Left hindlimb (tissue), 1 donor: ENCODE measurements around the gene ABCG4.
"Not testable (repeated sequence)": the region's sequence is repeated elsewhere in the genome, so short reads cannot be mapped to it uniquely, and the experiment has no call there.

Source experiments
- DNase-seq: peaks from one replicate; pipeline ENCODE4 v3.0.0-alpha.2; 2018

Gene ABCG4

GRCh38 chr11:119116235-119116594, 32.6 kb upstream of the ABCG4 start:
- DNase-seq = no peak

DNA sequence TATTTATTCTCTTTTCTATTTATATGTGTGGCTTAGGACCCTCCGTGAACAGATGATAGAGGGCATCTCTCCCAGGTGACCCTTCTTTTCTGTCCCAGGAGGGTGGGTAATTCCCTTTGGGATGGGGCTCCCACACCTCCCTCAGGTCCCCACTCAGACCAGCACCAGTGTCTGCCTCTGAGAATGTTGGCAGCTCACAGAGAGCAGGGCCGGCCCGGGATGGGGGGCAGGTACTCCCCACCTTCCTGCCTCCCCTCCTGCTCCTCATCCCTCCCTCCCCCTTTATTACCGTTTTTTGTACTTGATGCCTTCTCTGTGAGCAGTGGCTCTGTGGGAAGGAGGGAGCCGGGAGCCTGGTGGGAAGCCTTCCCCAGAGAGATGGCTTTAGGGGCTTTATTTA, 32.3 kb upstream of the ABCG4 start:
- no peak for DNase-seq

DNA sequence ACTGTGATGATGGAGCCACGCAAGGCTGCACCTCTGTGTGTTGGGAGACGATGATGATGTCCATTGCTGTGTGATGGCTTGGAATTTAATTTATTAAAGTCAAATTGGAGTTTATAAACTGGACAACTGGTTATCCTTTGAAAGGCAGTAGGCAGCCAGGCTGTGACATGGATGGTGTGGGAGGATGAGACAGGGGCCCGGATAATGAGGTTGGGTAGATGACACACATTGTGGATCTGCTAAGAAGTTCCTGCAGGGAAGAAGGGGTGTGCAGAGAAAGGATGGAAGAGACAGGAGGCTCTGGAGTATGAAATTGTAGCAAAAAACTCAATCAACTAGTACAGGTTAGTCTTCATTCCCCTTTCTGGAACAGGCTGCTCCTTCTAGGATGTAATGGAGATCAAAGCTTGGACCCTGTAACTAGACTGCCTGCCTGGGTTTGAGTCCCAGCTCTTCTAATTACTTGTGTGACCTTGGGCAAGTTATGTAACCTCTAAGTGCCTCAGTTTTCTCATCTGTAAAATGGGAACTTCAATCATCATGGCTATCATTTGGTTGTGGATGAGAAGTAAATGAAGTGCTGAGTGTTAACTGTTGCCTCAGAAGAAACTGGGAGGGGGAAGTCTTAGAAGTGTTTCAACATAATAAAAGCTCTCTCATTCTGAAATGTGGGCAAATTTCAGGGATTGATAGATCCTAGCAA, 31.7 kb upstream of the ABCG4 start:
- DNase-seq = no peak

DNA sequence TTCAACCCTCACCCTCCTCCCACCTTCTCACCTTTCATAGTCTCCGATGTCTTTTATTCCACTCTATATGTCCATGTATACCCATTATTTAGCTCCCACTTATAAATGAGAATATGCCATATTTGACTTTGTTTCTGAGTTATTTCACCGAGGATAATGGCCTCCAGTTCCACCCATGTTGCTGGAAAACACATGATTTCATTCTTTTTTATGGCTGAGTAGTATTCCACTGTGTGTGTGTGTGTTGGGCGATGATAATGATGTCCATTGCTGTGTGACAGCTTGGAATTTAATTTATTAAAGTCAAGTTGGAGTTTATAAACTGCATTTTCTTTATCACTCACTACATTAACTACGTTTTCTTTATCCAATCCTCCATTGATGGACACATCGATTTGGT, 30.6 kb upstream of the ABCG4 start:
- DNase-seq = no peak

DNA sequence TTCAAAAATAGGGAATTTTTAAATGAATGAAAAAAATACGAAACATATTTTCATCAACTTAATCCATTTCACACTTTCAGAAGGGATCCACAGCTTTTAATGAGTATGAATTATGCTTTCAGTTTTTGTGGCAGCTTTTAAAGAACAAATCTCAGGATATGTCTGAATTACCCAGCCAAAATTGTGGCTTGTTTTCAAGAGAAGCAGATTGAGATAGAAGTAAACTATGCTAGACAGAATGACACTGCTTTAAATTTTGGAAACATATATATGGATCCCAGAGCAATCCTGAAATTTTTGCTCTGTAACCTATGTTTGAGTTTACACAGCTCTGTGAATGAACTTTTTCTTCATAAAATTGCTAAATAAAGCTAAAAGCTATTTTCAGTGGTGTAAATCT, 29.9 kb upstream of the ABCG4 start:
- DNase-seq = no peak

DNA sequence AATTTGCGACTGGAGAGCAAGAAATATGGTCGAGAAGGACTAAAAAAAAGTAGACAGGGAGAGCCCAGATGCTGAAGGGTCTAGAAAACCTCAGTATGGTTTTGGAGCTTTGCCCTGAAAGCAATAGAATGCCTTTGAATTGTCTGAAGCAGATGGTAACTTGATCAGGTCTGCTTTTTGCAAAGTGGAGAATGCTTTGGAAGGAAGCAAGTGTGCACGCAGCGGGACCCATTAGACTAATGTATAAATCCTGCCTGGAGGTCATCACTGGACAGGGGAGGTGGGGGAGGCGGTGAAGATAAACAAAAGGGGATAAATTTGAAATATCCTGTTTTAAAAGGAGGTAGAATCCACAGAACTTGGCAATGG, 28.2 kb upstream of the ABCG4 start:
- DNase-seq = peak; percentile 48

- peak; percentile 100 for DNase-seq
Observed at GRCh38 chr11:119121008-119121810, 27.6 kb upstream of the ABCG4 start, which contains the start of gene HINFP. HINFP (plus strand) TSS chr11:119121580; CDS start chr11:119126945, 5,365 bp downstream.

GRCh38 chr11:119121811-119122124, 27.1 kb upstream of the ABCG4 start:
- no peak for DNase-seq

GRCh38 chr11:119125821-119126220, 23.0 kb upstream of the ABCG4 start:
- no peak for DNase-seq

DNA sequence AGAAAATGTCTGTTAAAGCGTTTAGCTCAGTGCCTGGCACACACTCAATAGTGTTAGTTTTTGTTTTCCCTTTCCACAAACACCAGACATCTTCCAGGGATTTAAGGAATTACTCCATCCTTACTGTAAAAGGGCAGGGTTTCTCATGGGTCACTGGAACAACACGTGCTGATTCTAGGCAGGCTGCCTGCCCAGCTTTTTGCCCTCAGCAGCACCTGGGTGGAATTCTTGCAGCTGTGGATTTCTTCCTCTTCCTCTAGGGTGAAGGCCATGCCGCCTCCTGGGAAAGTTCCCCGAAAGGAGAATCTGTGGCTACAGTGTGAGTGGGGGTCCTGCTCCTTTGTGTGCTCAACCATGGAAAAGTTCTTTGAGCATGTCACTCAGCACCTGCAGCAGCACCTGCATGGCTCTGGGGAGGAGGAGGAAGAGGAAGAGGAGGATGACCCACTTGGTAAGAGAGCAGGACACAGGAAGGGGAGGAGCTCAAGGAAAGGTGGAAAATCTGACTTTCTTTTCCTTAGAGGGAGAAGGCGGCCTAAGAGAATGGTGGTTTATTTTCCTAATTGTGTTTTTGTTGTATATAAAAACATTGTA, 22.1 kb upstream of the ABCG4 start:
- no peak for DNase-seq

GRCh38 chr11:119130662-119131061, 18.2 kb upstream of the ABCG4 start:
- DNase-seq = no peak

DNA sequence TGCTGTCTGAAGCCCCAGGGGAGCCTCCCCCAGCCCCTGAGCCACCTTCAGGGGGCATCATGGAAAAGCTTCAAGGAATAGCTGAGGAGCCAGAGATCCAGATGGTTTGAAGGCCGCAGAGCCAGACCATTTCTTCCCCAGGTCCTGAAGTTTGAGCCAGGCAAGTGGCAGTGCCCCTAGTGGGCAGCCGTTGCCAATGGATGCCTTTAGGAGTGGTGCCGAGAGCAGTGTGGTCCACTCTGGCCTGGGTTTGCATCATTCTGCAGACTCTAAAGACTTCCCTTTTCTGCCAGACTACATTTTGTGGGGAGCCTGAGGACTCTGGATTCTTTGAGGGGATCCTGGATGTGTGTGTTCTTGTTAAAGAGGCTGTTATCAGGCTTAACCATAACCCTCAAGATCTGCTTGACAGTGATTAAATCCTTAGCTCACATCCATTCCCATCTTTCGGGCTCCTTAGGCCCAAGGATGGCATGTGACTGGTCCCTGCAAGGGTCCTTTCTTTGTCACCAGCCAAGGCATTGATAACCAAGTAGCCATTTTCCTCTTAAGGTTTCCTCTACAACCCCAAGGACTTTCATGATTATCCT, 14.4 kb upstream of the ABCG4 start:
- DNase-seq = no peak

DNA sequence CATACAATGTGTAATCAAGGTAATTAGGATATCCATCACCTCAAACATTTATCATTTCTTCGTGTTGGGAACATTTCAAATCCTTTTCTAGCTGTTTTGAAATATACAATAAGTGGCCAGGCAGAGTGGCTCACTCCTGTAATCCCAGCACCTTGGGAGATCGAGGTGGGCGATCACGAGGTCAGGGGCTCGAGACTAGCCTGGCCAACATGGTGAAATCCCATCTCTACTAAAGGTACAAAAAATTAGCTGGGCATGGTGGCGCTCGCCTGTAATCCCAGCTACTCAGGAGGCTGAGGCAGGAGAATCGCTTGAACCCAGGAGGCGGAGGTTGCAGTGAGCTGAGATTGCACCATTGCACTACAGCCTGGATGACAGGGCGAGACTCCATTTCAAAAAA, 9.6 kb upstream of the ABCG4 start:
- DNase-seq = not testable (repeated sequence)

DNA sequence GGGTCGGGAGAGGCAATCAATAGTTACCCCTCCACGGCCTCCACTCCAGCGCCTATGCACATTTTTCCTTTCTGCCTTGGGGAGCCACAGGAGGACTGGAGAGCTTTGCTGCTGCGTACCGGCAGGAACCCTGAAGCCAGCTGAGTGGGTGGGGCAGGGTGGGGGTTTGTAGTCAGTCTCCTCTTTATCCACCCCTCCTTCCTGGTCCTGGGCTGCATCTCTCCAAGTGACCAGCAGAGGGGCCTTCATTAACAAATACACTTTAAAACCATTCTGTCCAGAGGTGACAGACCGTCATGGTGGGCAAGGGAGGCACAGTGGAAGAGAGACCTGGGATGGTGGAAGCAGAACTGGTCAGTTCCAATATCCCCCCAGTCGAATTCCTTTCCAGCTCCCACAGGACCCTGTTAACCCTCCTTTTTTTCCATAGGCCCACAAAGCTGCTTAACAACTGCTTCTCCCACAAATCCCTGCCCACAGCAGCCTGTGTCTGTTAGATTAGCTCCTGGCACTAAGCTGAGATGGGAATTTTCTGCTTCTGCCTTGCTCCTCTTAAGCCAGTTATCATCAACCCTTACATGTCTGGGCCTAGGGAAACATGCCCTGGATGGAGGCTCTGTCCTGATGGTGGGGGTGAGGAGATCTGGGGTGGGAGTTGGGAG, 3.9 kb upstream of the ABCG4 start:
- DNase-seq = peak; percentile 67

DNA sequence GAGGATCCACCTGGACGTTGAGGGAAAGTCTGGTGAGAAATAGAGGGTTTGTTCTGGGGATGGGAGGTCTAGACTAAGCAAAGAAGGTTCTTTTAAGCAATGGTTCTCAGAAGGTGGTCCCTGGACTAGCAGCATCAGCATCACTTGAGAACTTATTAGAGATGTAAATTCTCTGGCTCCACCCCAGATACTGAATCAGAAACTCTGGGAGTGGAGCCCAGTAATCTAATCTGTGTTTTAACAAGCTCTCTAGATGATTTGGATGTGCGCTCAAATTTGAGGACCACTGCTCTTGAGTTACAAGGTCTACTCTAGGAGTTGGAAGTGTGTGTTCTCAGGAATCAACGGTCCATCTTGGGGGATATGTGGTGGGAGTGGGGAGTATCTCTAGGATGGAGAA, 3.3 kb upstream of the ABCG4 start:
- no peak for DNase-seq

DNA sequence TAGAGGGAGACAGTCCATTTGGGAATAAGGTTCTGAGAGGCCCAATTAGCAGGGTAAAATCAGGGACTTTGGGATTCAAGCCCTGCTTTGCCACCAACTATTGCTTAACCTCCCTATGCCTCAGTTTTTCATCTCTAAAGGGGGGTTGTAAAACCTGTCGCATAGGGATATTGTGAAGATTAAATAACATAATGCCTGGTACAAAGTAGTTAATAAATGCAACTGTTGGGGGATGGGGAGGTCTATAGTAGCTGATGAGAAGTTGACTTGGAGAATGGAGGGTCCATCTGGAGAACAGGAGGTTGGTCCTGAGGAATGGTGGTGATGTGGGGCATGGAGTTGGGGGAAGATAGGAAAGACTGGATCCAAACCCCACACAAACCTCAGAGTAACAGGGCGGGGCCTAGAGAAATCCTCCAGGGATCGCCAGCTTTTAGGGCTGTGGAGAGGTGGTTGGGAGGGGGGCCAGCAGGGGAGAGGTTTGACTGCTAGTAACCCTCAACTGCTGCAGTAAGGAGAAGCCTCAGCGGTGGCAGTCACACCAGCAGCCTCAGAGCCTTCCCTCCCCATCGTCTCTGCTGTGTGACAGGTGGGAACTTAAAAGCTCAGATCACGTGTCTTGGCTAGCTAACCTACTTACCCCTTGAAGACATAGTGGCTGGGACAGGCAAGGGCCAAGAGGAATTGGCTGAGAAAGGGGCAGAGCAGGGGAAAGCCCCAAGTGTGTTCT, 1.1 kb upstream of the ABCG4 start:
- DNase-seq = no peak

GRCh38 chr11:119148720-119149017, 183 bp upstream of the ABCG4 start:
- no peak for DNase-seq

DNA sequence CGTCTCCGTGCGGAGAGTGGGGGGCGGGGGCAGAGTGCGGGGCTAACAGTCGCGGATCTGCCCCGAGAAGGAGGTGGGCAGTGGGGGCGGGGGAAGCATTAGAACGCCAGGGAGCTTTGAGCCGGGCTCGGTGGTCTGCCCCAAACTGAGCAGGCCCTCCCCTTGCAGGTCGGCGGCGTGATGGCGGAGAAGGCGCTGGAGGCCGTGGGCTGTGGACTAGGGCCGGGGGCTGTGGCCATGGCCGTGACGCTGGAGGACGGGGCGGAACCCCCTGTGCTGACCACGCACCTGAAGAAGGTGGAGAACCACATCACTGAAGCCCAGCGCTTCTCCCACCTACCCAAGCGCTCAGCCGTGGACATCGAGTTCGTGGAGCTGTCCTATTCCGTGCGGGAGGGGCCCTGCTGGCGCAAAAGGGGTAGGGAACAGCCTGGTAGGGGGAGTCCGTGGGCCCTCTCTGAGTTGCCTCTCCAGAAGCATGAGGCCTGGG, 979 bp downstream of the ABCG4 start:
- no peak for DNase-seq

- DNase-seq = no peak
Observed at GRCh38 chr11:119152043-119152442, 3.2 kb downstream of the ABCG4 start.

- no peak for DNase-seq
Observed at GRCh38 chr11:119152604-119153003, 3.8 kb downstream of the ABCG4 start.

DNA sequence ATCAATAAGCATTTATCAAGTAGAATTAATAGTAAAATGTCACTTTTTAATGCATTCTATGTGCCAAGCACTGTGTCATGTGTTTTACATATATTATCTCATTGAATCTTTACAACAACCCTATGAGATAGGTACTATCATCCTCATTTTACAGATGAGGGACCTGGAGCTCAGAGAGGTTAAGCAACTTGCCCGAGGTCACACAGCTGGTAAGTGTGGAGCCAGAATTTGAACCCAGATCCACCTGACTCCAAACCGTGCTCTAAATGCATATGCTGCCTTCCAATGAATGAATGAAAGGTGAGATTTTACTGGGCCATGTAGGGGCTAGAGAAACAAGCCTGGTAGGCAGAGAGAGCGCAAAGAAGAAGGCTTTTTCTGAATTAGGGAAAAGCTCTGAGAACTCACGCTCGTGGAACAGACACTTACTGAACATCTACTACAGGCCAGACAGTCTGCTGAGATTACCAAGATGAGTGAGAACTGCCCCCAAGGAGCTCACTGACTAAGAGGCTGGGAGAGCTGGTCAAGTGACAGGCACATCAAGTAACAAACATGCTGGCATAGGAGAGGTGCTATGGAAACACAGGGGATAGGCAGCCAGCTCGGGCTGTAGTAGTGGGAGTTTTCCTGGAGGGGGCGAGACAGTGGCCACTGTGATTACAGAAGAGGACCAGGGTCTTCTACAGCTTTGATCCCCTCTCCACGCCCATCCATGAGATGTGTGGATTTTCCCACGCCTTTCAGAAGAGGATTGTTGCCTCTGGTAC, 4.4 kb downstream of the ABCG4 start:
- DNase-seq = no peak

DNA sequence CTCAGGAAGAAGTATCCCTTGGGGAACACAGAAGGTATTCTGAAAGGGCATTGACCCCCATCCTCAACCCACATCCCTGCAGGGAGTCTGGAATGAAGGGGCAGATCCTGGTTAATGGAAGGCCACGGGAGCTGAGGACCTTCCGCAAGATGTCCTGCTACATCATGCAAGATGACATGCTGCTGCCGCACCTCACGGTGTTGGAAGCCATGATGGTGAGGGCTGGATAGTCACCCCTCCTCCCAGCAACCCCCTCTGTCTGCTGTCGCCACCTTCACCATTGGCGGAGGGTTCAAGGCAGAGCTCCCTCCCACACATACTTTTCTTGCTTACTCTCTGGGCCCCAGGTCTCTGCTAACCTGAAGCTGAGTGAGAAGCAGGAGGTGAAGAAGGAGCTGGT, 5.3 kb downstream of the ABCG4 start:
- no peak for DNase-seq
